HPDE6-E6E7 (cell line): ENCODE results near the gene TAF12.
"Not testable (repeated sequence)": the region's sequence is repeated elsewhere in the genome, so short reads cannot be mapped to it uniquely, and the experiment has no call there.

Source experiments
- DNase-seq: peaks from one replicate; pipeline ENCODE4 v3.0.0; 2011; ENCODE audit warnings: missing footprints; ENCODE audit errors: extremely low spot score

Gene TAF12

GRCh38 chr1:28581531-28582247 is 61.2 kb downstream of the TAF12 start:
- DNase-seq: peak; percentile 95

- DNase-seq: no peak
These were observed 61.9 kb downstream of the TAF12 start for GRCh38 chr1:28580722-28581530.

- no peak for DNase-seq
These were observed 63.5 kb downstream of the TAF12 start for GRCh38 chr1:28579401-28579800.

GRCh38 chr1:28578696-28579218 is 64.1 kb downstream of the TAF12 start:
- DNase-seq: no peak

- DNase-seq: no peak
These were observed 64.9 kb downstream of the TAF12 start for GRCh38 chr1:28577738-28578536.

GRCh38 chr1:28577052-28577678 is 65.7 kb downstream of the TAF12 start:
- DNase-seq: no peak

- DNase-seq: no peak
These were observed 69.3 kb downstream of the TAF12 start for GRCh38 chr1:28573564-28573963.

- DNase-seq: not testable (repeated sequence)
These were observed 70.0 kb downstream of the TAF12 start for GRCh38 chr1:28572891-28573290.

- DNase-seq: no peak
These were observed 71.0 kb downstream of the TAF12 start for GRCh38 chr1:28571911-28572310.

GRCh38 chr1:28566931-28567330 is 75.9 kb downstream of the TAF12 start:
- DNase-seq: no peak

- no peak for DNase-seq
These were observed 77.1 kb downstream of the TAF12 start for GRCh38 chr1:28565726-28566125.

GRCh38 chr1:28565040-28565439 is 77.8 kb downstream of the TAF12 start:
- DNase-seq: no peak

GRCh38 chr1:28564310-28564709 is 78.6 kb downstream of the TAF12 start:
- no peak for DNase-seq

GRCh38 chr1:28560886-28561285 is 82.0 kb downstream of the TAF12 start:
- no peak for DNase-seq
